ENCODE data around the gene NT5DC4. TPM values are rescaled to one million over a fixed set of nuclear protein-coding genes. Genes with fewer than 3 reads are reported as not detected.

Gene NT5DC4
- total and polyA plus RNA-seq, 2 experiments from 2014 or later = 0.79 to 2.7 TPM

DNA sequence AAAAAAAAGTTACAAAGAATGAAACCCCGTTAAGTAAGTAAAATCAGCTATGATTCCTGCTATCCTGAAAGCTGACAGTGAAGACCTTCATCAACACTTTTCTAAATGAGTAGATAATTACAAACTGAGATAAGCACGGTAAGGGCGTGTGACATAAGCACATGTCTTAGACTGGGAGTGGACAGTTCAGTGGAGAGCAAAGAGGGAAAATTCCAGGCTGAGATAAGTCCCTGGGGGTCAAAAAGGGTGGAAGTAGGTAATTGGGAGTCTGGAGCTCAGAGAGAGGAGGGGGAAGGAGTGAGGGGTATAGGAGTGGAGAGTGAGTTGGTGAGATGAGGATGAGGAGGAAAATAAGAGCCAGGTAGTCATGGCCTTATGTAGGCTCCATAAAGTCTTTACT lies 67.8 kb downstream of the NT5DC4 start:
- H3K9me2 ChIP-seq (replicated peaks; ENCODE audit: insufficient read depth) = no peaks in the 10 kb centered on the region
- no peaks in the 10 kb centered on the region for H3K36me3 ChIP-seq (replicated peaks; ENCODE audit: insufficient read depth, low read depth)
- H3K27ac ChIP-seq = no peak overlapping the region
- no peaks in the 10 kb centered on the region for H4K20me1 ChIP-seq (ENCODE audit: insufficient read depth, poor library complexity, severe bottlenecking)
- H3K79me2 ChIP-seq = no peaks in the 10 kb centered on the region
- TF ChIP-seq EZH2 (IDR thresholded peaks at IDR 0.05; ENCODE audit: borderline replicate concordance) = no peak
- no peak for TF ChIP-seq EZH2phosphoT487 (IDR thresholded peaks at IDR 0.05; ENCODE audit: low read depth, severe bottlenecking, unreplicated experiment)
- TF ChIP-seq, protein P1, sequence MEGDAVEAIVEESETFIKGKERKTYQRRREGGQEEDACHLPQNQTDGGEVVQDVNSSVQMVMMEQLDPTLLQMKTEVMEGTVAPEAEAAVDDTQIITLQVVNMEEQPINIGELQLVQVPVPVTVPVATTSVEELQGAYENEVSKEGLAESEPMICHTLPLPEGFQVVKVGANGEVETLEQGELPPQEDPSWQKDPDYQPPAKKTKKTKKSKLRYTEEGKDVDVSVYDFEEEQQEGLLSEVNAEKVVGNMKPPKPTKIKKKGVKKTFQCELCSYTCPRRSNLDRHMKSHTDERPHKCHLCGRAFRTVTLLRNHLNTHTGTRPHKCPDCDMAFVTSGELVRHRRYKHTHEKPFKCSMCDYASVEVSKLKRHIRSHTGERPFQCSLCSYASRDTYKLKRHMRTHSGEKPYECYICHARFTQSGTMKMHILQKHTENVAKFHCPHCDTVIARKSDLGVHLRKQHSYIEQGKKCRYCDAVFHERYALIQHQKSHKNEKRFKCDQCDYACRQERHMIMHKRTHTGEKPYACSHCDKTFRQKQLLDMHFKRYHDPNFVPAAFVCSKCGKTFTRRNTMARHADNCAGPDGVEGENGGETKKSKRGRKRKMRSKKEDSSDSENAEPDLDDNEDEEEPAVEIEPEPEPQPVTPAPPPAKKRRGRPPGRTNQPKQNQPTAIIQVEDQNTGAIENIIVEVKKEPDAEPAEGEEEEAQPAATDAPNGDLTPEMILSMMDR (IDR thresholded peaks at IDR 0.05; ENCODE audit: poor library complexity) = no peak
- DNase-seq (ENCODE audit: low spot score) = no peak
- no peak overlapping the region for H3K4me3 ChIP-seq
- H2AFZ ChIP-seq = no peak overlapping the region
- WGBS (ENCODE audit: low lambda C conversion rate, missing lambda C conversion rate) = 67% methylated on average over 3 of the region's 3 CpGs
- H3K4me2 ChIP-seq = no peak overlapping the region
- H3K4me1 ChIP-seq (ENCODE audit: insufficient read depth) = no peaks in the 10 kb centered on the region
- H3K27me3 ChIP-seq = no peaks in the 10 kb centered on the region
- H3K9me3 ChIP-seq (ENCODE audit: low read depth) = no peaks in the 10 kb centered on the region

Other genes with a start within 250 kb of the NT5DC4 start
- 21.0 and 22.9 TPM in 2 replicates for gene TTL, start 238.9 kb upstream of the NT5DC4 start, total RNA-seq
- gene TTL, start 238.9 kb upstream of the NT5DC4 start, polyA plus RNA-seq = 8.5 and 16.9 TPM in 2 replicates
- 16.4 and 17.5 TPM in 2 replicates for gene POLR1B, start 178.6 kb upstream of the NT5DC4 start, total RNA-seq
- 7.7 and 9.7 TPM in 2 replicates for gene POLR1B, start 178.6 kb upstream of the NT5DC4 start, polyA plus RNA-seq
- 19.1 and 25.0 TPM in 2 replicates for gene CHCHD5, start 136.4 kb upstream of the NT5DC4 start, total RNA-seq
- 67.3 and 73.5 TPM in 2 replicates for gene CHCHD5, start 136.4 kb upstream of the NT5DC4 start, polyA plus RNA-seq
- 106 and 135 TPM in 2 replicates for gene SLC20A1, start 75.1 kb upstream of the NT5DC4 start, total RNA-seq
- 63.6 and 66.7 TPM in 2 replicates for gene SLC20A1, start 75.1 kb upstream of the NT5DC4 start, polyA plus RNA-seq
- 4.3 and 8.1 TPM in 2 replicates for gene CKAP2L, start 43.6 kb downstream of the NT5DC4 start, total RNA-seq
- 5.0 and 7.2 TPM in 2 replicates for gene CKAP2L, start 43.6 kb downstream of the NT5DC4 start, polyA plus RNA-seq
- 2.3 and 3.1 TPM in 2 replicates for gene IL1A, start 63.5 kb downstream of the NT5DC4 start, total RNA-seq
- gene IL1A, start 63.5 kb downstream of the NT5DC4 start, polyA plus RNA-seq = 1.1 and 1.4 TPM in 2 replicates
- gene IL1B, start 115.8 kb downstream of the NT5DC4 start, total RNA-seq = 0.76 and 1.1 TPM in 2 replicates
- 1.2 and 2.4 TPM in 2 replicates for gene IL1B, start 115.8 kb downstream of the NT5DC4 start, polyA plus RNA-seq
- not detected in 2 replicates for gene IL37, start 190.1 kb downstream of the NT5DC4 start, total RNA-seq
- gene IL37, start 190.1 kb downstream of the NT5DC4 start, polyA plus RNA-seq = not detected in 2 replicates